Activated gamma-delta T cell treated with anti-CD3 and anti-CD28 coated beads, Interleukin-2, amount 50 U/mL, for 16 hours (primary cell): ENCODE results near the gene MUC6.

ENCODE experiments used
- DNase-seq: peaks from one replicate; pipeline ENCODE4 v3.0.0-alpha.2; 2020; ENCODE audit warnings: low read depth

Gene MUC6

DNA sequence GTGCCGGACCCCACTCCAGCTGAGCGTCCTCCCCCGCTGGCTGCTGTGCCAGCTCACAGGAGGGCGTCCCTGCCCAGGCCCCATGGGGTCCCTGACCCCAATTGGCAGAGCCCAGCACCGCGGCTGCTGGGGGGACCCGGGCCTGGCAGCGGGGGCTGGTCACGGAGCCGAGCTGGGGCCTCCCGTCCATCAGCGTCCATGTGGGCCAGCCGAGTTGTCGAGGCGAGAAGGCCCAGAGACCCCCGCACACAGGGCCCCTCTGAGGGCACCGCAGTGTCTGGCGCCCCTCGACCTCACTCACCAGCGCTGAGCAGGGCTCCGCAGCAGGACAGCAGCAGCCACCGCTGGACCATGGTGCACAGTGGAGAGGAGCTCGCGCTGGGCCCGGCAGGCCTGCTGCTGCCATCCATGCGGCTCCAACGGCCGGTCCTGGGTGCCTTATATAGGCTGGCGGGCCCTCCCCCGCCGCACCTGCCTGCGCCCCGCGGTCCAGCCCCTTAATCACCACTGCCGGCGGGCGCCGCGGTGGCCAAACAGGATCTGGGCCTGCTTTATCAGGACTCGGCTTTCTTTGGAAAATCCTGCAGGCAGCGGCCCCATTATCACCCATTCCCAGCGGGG, at the start of gene MUC6:
TSS of gene MUC6 (minus strand) at position 416 of the 621 bp plus-strand sequence. CDS start at position 353, 63 bp downstream.
- no peak for DNase-seq

DNA sequence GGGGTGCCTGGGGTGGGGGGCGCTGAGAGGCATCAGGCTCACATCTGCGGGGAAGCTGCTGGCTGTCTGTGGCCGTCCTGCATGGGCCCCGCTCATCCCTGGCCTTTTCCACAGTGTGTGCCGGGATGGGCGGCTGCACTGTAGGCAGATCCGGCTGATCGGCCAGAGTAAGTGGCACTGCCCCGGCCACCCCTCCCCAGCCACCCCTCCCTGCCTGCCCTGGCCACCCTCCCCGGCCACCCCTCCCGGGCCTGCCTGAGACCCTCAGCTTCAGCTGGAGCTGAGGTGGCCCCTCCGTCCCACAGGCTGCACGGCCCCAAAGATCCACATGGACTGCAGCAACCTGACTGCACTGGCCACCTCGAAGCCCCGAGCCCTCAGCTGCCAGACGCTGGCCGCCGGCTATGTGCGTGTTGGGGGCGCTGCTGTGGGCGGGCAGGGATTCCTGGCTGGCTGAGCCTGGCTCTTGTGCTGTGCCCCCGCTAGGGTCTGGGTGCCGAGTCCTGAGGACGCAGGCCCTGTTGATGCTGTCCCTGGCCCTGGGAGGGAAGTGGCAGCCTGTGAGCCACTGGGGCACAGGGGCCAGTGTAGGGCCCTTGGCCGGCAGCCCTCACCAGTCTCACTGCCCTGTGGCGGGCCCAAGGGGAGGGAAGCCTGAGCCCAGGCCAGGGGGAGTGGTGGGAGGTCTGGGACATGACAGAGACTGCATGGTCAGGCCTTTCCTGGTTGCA, 49.1 kb upstream of the MUC6 start:
- no peak for DNase-seq

DNA sequence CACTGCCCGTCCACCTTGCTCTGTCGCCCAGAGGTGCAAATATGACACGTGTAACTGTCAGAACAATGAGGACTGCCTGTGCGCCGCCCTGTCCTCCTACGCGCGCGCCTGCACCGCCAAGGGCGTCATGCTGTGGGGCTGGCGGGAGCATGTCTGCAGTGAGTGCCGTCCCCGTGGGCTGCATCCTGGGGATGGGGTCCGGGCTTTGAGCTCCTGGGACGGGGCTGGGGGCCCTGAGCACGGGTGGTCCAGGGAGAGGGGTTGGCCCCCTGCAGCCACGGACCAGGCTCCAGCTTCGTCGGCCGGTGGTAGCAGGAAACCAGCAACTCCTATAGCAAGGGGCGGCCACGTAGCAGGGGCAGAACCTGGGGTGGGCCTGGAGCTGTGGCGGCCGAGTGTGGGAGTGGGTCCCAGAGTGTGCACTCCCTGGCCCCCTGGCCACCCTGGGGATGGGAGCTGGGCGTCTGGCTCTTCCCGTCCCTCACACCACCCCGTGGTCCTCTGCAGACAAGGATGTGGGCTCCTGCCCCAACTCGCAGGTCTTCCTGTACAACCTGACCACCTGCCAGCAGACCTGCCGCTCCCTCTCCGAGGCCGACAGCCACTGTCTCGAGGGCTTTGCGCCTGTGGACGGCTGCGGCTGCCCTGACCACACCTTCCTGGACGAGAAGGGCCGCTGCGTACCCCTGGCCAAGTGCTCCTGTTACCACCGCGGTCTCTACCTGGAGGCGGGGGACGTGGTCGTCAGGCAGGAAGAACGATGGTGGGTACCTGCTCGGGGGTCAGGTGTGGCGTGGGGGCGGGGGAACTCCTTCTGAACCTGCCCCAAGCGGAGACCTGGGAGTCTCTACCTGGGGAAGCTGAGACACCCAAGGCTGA, 48.3 kb upstream of the MUC6 start:
- DNase-seq, result no peak

GRCh38 chr11:1083621-1084551, 47.4 kb upstream of the MUC6 start:
- no peak for DNase-seq

DNA sequence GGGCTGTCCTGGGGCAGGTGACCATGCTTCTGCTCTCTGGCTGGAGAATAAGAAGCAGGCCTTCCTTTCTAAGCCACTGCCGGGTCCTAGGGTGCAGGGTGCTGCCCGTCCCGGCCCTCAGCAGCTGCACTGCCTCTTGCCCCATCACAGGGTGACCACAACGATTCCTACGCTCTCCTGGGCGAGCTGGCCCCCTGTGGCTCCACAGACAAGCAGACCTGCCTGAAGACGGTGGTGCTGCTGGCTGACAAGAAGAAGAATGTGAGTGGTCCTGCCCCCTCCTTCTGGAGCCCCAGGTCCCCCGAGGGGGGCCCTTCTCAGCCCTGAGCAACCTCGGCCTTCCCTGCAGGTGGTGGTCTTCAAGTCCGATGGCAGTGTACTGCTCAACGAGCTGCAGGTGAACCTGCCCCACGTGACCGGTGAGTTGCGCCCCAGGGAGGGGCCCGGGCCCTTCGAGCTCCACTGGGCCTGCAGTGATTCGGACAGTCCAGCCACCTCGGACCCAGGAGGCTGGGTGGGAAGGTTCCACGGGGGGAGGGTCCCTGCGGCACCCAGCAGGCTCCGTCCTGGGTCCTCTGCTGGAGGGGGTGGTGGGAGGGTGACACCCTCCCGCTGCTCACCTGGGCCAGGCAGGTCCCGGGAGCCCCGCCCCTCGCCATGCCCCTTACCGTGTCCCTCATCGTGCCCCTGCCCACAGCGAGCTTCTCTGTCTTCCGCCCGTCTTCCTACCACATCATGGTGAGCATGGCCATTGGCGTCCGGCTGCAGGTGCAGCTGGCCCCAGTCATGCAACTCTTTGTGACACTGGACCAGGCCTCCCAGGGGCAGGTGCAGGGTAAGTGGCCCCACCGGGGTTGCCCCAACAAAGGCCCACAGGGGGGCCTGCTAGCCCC, 46.5 kb upstream of the MUC6 start:
- DNase-seq, result no peak

GRCh38 chr11:1082346-1082727, 45.8 kb upstream of the MUC6 start:
- DNase-seq, result no peak

DNA sequence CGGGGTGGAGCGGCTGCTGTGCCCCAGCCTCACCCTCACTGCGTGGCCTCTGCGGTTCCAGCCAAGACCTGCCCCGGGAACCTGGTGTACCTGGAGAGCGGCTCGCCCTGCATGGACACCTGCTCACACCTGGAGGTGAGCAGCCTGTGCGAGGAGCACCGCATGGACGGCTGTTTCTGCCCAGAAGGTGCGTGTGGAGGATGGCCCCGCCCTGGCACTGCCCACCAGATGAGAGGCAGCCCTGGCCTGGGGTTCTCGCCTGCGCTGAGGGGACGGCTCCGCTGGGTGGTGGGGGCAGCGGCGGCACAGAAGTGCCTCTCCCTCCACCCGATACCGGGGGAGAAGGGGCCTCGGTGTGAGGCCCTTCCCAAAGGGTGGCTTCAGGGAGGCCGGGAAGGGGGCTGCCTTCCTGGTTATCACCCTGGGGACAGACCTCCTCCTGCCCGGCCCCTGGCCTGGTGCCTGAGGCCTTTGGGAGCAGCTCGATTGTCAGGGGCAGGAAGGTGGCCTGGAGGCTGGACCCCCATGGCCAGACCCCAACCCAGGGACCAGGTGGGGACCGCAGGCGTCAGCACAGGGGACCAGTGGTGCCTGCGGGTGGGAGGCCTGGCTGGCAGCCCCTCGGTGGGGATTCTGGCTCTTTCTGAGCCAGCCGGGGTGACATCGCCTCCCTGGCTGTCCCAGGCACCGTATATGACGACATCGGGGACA, 45.2 kb upstream of the MUC6 start:
- no peak for DNase-seq

DNA sequence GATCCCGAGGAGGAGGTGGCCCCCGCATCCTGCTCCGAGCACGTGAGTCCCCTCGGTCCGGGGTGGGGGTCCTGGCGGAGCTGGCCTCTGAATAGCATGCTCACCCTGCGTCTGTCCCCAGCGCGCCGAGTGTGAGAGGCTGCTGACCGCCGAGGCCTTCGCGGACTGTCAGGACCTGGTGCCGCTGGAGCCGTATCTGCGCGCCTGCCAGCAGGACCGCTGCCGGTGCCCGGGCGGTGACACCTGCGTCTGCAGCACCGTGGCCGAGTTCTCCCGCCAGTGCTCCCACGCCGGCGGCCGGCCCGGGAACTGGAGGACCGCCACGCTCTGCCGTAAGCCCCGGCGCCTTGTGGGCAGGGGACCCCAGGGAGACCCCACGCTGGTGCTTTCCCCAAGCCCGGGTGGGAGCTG, 41.7 kb upstream of the MUC6 start:
- DNase-seq, result no peak

- no peak for DNase-seq
These were observed 41.0 kb upstream of the MUC6 start for GRCh38 chr11:1077417-1078119.

DNA sequence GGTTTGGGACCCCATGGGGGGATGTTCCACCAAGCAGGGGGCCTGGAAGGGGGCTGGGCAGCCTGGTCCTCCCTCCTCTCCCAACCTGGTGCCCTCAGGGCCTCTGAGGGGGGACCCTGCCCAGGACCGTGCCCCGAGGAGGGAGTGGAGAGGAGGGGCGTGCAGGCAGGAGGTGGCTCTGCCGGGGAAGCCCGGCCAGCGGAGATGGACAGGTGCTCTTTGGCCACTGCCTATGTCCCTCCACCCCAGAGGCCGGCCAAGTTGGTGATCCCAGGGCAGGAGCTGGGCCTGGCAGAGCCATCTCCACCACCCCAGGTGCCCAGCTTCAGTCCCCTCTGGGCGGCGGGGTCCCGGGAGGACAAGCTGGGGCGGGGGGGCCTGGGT, 40.5 kb upstream of the MUC6 start:
- DNase-seq, result no peak

DNA sequence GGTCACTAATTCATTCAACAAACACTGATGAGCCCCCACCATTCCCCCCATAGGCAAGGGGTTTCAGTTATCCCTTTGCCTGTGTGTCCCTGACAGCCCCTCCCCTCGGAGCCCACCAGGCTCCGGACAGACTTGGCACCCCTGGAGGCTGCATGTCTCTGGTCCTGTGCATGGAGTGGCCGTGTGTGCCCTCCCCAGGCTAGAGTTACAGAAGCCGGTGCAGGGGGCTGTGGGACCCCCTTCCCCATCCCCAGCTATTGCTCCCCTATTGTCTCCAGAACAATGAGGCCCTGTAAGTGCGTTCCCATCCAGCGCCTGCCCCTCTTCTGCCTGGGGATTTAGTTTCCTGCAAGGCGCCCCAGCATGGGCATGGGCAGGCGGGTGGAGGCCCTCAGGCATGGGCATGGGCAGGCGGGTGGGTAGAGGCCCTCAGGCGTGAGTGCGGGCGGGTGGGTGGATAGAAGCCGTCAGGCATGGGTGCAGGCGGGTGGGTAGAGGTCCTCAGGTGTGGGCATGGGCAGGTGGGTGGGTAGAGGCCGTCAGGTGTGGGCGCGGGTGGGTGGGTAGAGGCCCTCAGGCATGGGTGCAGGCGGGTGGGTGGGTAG, 39.6 kb upstream of the MUC6 start:
- no peak for DNase-seq

- DNase-seq, result no peak
These were observed 38.9 kb upstream of the MUC6 start for GRCh38 chr11:1075341-1075911.

GRCh38 chr11:1074244-1075221, 38.0 kb upstream of the MUC6 start, which contains the start of gene MUC2:
TSS of gene MUC2 (plus strand) at chr11:1074874.
- no peak for DNase-seq

- no peak for DNase-seq
These were observed 37.3 kb upstream of the MUC6 start for GRCh38 chr11:1073851-1074243.

- no peak for DNase-seq
These were observed 36.8 kb upstream of the MUC6 start for GRCh38 chr11:1073261-1073724.

DNA sequence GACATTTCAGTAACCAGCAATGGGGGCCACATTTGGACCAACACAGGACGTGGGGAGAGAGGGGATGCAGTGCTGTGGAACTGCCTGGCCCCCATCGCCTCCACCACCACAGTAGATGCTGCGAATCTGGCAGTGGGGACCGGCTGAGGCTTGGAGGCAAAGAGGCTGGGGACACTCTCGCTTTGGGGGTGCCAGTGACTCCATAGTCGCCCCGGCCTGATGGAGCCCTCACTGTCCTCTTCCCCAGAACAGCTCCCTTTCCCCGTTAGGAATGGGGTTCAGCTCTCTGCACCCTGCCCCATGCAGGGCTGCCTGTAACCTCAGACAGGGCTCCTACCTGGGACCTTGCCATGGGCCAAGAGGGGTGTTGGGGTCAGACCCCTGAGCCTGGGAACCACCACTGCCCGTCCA, 36.3 kb upstream of the MUC6 start:
- DNase-seq, result no peak

- DNase-seq, result no peak
These were observed 35.8 kb upstream of the MUC6 start for GRCh38 chr11:1072116-1072820.
